ENCODE results near the gene LRRC27.

DNA sequence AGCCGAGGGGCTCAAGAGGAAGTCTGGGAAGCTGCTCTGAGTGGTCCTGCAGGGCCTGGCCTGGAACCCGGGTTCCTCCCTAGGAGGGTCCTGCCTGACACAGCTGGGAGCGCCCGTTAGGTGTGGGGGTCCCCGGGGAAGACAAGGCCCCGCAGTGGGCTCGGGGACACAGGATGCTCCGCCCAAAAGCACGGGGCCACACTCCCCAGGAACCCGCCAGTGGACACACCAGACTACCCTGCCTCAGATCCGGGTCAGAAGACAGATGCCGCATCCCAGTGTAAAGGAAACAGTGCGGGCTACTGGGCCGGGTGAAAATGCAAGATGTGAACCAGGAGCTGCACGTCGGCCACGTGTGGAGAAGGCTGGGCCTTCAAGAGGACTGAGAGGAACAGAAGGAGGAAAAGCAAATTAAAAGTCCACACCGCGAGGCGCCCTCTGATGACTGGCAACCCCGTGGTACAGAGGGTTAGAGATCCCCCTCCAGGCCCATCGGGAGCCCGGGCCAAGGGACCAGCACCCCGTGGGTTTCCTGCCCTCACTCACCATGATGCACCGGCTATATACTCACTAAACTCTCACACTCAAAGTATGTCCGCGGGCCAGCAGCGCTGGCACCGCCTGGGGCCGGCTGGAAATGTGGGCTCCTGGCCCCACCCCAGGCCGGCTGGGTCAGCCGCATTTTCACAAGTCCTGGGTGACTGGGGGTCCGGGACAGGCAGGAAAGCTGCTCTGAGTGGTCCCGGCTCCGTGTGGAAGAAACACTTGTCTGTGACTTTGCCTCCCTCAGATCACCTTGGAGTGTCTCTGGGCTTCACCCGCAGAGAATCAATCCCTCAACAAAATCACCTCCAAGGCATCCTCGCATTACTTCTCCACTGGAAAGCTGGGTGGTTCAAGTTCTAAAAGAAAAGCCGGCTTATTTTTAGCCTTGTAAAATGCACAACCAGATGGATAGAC is 30.3 kb upstream of the LRRC27 start:
- TF ChIP-seq, protein P1, sequence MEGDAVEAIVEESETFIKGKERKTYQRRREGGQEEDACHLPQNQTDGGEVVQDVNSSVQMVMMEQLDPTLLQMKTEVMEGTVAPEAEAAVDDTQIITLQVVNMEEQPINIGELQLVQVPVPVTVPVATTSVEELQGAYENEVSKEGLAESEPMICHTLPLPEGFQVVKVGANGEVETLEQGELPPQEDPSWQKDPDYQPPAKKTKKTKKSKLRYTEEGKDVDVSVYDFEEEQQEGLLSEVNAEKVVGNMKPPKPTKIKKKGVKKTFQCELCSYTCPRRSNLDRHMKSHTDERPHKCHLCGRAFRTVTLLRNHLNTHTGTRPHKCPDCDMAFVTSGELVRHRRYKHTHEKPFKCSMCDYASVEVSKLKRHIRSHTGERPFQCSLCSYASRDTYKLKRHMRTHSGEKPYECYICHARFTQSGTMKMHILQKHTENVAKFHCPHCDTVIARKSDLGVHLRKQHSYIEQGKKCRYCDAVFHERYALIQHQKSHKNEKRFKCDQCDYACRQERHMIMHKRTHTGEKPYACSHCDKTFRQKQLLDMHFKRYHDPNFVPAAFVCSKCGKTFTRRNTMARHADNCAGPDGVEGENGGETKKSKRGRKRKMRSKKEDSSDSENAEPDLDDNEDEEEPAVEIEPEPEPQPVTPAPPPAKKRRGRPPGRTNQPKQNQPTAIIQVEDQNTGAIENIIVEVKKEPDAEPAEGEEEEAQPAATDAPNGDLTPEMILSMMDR (IDR thresholded peaks at IDR 0.05), result no peak
- TF ChIP-seq POLR2AphosphoS5 (IDR thresholded peaks at IDR 0.05) (no peak), EP300 (IDR thresholded peaks at IDR 0.05; ENCODE audit: low read depth) (no peak)

All from transverse colon (tissue), 4 donors.